ENCODE results near the gene COPS6.

DNA sequence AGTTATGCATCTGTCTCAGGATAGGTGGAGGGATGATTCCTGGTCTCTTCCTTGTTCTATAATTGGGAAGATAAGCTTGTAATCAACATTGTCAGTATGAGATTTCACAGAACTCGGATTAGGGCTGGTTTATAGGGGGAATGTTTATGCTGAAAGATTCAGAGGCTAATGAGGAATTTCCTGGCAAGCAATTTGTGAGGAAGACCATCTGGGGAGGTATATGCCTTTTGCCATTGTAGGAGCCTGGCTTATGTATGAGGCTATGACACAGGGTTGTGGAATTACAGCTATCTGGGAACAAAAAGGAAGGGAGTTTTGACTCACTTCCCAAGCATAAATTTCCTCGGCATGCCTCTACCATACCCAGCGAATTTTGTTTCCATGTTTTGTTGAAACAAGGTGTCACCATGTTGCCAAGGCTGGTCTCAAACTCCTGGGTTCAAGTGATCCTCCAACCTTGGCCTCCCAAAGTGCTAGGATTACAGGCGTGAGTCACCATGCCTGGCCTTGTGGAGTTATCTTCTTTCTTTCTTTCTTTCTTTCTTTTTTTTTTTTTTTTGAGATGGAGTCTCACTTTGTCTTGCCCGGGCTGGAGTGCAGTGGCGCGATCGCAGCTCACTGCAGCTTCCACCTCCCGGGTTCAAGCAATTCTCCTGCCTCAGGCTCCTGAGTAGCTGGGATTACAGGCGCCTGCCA lies 1.6 kb upstream of the COPS6 start:
- TF ChIP-seq, protein P1, sequence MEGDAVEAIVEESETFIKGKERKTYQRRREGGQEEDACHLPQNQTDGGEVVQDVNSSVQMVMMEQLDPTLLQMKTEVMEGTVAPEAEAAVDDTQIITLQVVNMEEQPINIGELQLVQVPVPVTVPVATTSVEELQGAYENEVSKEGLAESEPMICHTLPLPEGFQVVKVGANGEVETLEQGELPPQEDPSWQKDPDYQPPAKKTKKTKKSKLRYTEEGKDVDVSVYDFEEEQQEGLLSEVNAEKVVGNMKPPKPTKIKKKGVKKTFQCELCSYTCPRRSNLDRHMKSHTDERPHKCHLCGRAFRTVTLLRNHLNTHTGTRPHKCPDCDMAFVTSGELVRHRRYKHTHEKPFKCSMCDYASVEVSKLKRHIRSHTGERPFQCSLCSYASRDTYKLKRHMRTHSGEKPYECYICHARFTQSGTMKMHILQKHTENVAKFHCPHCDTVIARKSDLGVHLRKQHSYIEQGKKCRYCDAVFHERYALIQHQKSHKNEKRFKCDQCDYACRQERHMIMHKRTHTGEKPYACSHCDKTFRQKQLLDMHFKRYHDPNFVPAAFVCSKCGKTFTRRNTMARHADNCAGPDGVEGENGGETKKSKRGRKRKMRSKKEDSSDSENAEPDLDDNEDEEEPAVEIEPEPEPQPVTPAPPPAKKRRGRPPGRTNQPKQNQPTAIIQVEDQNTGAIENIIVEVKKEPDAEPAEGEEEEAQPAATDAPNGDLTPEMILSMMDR (IDR thresholded peaks at IDR 0.05), result no peak
- TF ChIP-seq POLR2A (IDR thresholded peaks at IDR 0.05), result no peak
